HEK293 (cell line): Measurements from ENCODE around the gene ZAP70.

Experiments
- CTCF ChIA-PET: fragments of 350-600 bp; formaldehyde crosslinking; extraction: SDS; loops from one replicate; lab custom pipeline; 2021; ENCODE audit warnings: antibody characterized with exemption; lab: Yijun Ruan, JAX
- POLR2A ChIA-PET: fragments of 300-600 bp; formaldehyde crosslinking; extraction: SDS; loops from one replicate; lab custom pipeline; 2020; ENCODE audit warnings: antibody characterized with exemption, inconsistent platforms; lab: Yijun Ruan, JAX
- H3K27ac ChIP-seq: fragments of 200-500 bp; sonication (Bioruptor generic); 2 replicates; pipeline ENCODE4 v1.5.1; 2014; ENCODE audit warnings: low read depth, low read length, control low read depth, inconsistent platforms; ENCODE audit errors: extremely low read depth
- H3K36me3 ChIP-seq, 2 experiments: fragments of 200-500 bp in 1 of 2; sonication (Bioruptor generic) in 1 of 2; 1 replicate in 1 of 2; 2 replicates in 1 of 2; pipeline ENCODE4 v1.5.1; 2014 to 2017; ENCODE audit warnings: inconsistent platforms in 2 of 2, low read length in 2 of 2; ENCODE audit not compliant: control insufficient read depth in 2 of 2, insufficient read depth in 1 of 2
- H3K4me1 ChIP-seq: fragments of 200-500 bp; sonication (Bioruptor generic); 2 replicates; pipeline ENCODE4 v1.5.1; 2014; ENCODE audit warnings: mild to moderate bottlenecking, low read length, inconsistent platforms; ENCODE audit not compliant: control insufficient read depth, insufficient read depth
- H3K4me3 ChIP-seq: 2 replicates; pipeline ENCODE4 v1.5.1; 2011; ENCODE audit warnings: low read depth, mild to moderate bottlenecking, control low read depth, low read length, moderate library complexity
- H3K9me3 ChIP-seq: fragments of 200-500 bp; sonication (Bioruptor generic); 2 replicates; pipeline ENCODE4 v1.5.1; 2014; ENCODE audit warnings: low read depth, low read length, inconsistent platforms; ENCODE audit not compliant: control insufficient read depth, insufficient read depth
- KLF10 ChIP-seq: fragments of 450-650 bp; IDR thresholded peaks from 2 replicates; pipeline ENCODE4 v1.5.1; 2018; ENCODE audit warnings: missing biosample characterization, mild to moderate bottlenecking, missing genetic modification characterization
- MZF1 ChIP-seq: fragments of 450-650 bp; formaldehyde crosslinking; IDR thresholded peaks from 2 replicates; pipeline ENCODE4 v1.5.1; 2017; ENCODE audit warnings: missing biosample characterization, missing genetic modification characterization, borderline replicate concordance
- PRDM6 ChIP-seq: fragments of 450-650 bp; formaldehyde crosslinking; IDR thresholded peaks from 2 replicates; pipeline ENCODE4 v1.5.1; 2017; ENCODE audit warnings: missing biosample characterization, missing genetic modification characterization
- SP7 ChIP-seq: fragments of 450-650 bp; formaldehyde crosslinking; IDR thresholded peaks from 2 replicates; pipeline ENCODE4 v1.5.1; 2016; ENCODE audit warnings: missing biosample characterization, missing genetic modification characterization
- ZFP37 ChIP-seq: fragments of 450-650 bp; formaldehyde crosslinking; IDR thresholded peaks from 2 replicates; pipeline ENCODE4 v1.5.1; 2016; ENCODE audit warnings: missing biosample characterization, missing genetic modification characterization
- ZNF146 ChIP-seq: fragments of 450-650 bp; formaldehyde crosslinking; IDR thresholded peaks from 2 replicates; pipeline ENCODE4 v1.5.1; 2016; ENCODE audit warnings: missing biosample characterization, missing genetic modification characterization
- ZNF155 ChIP-seq: fragments of 450-650 bp; formaldehyde crosslinking; IDR thresholded peaks from 2 replicates; pipeline ENCODE4 v1.5.1; 2016; ENCODE audit warnings: missing biosample characterization, missing genetic modification characterization
- ZNF214 ChIP-seq: fragments of 450-650 bp; formaldehyde crosslinking; IDR thresholded peaks from 2 replicates; pipeline ENCODE4 v1.5.1; 2017; ENCODE audit warnings: missing biosample characterization, mild to moderate bottlenecking, missing genetic modification characterization, borderline replicate concordance
- ZNF223 ChIP-seq: fragments of 450-650 bp; formaldehyde crosslinking; IDR thresholded peaks from 2 replicates; pipeline ENCODE4 v1.5.1; 2016; ENCODE audit warnings: missing biosample characterization, missing genetic modification characterization
- ZNF266 ChIP-seq: fragments of 450-650 bp; formaldehyde crosslinking; IDR thresholded peaks from 2 replicates; pipeline ENCODE4 v1.5.1; 2016; ENCODE audit warnings: missing biosample characterization, missing genetic modification characterization, low read depth
- ZNF354C ChIP-seq: fragments of 450-650 bp; formaldehyde crosslinking; IDR thresholded peaks from 2 replicates; pipeline ENCODE4 v1.5.1; 2016; ENCODE audit warnings: missing biosample characterization, missing genetic modification characterization, low read depth, borderline replicate concordance
- ZNF585B ChIP-seq: fragments of 450-650 bp; formaldehyde crosslinking; IDR thresholded peaks from 2 replicates; pipeline ENCODE4 v1.5.1; 2016; ENCODE audit warnings: missing biosample characterization, missing genetic modification characterization
- ZNF654 ChIP-seq: fragments of 450-650 bp; formaldehyde crosslinking; IDR thresholded peaks from 2 replicates; pipeline ENCODE4 v1.5.1; 2016; ENCODE audit warnings: low read depth, missing biosample characterization, missing genetic modification characterization
- TF ChIP-seq, protein P1 (sequence below): fragments of 450-650 bp; formaldehyde crosslinking; IDR thresholded peaks from 2 replicates; pipeline ENCODE4 v1.5.1; 2016; ENCODE audit warnings: missing biosample characterization, missing genetic modification characterization
- TF ChIP-seq, protein P2 (sequence below): fragments of 450-650 bp; formaldehyde crosslinking; conservative IDR thresholded peaks from 2 replicates; pipeline ENCODE4 v1.5.1; 2016; ENCODE audit warnings: low read depth, missing biosample characterization, missing genetic modification characterization

The ZAP70 gene

GRCh38 chr2:97699765-97700444 lies 13.5 kb upstream of the ZAP70 start:
- Histone ChIP-seq H3K27ac (no peak overlapping the region), H3K9me3 (no peaks in the 10 kb centered on the region), H3K4me3 (no peak overlapping the region), H3K4me1 (no peaks in the 10 kb centered on the region), H3K36me3 (no peaks in the 10 kb centered on the region)
- no peak for TF ChIP-seq SP7 (tag by site-specific recombination)
- TF ChIP-seq ZNF654 (tag by site-specific recombination), result peak; percentile 17; the same call in 1 of the 2 replicates
- POLR2A ChIA-PET, result interaction anchor here (0.6 to 1.5 kb wide), 2 partner anchors 109 to 268 kb away, joined by 5 to 8 read pairs; no protein-coding TSS in a partner anchor
- CTCF ChIA-PET, result interaction anchor here (0.6 to 7.4 kb wide), 23 partner anchors 9 to 897 kb away, joined by 3 to 130 read pairs (median 4); partner anchors contain the start of genes ACTR1B and ANKRD36B

DNA sequence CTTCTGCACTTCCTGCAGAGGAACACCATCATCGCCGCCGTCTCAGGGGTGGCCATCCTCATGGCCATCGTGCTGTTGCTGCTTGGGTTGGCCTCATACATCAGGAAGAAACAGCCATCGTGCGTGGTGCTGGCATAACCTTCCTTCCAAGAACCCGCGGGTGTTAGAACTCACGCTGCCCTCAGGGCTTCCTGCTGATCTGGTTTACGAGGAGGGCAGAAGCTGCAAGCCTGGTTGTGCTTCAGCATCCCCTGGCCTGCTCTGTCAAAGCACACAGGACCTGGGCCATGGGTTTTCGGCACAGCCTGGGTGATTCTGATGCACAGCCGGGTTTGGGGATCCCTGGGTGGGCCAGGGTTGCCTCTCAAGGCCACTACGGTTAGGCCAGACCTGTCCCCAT lies 12.2 kb upstream of the ZAP70 start:
- Histone ChIP-seq H3K4me1 (no peaks in the 10 kb centered on the region), H3K9me3 (no peaks in the 10 kb centered on the region), H3K36me3 (no peaks in the 10 kb centered on the region), H3K4me3 (no peak overlapping the region), H3K27ac (no peak overlapping the region)
- TF ChIP-seq ZNF155, result no peak
- ChIA-PET CTCF (interaction anchor here (0.6 to 7.4 kb wide), 6 partner anchors 8 to 684 kb away, joined by 3 to 130 read pairs (median 29); partner anchors contain the start of gene ANKRD36B), POLR2A (no interaction called here)

GRCh38 chr2:97701851-97702465 lies 11.4 kb upstream of the ZAP70 start:
- Histone ChIP-seq H3K36me3 (no peaks in the 10 kb centered on the region), H3K4me3 (no peak overlapping the region), H3K4me1 (no peaks in the 10 kb centered on the region), H3K9me3 (no peaks in the 10 kb centered on the region), H3K27ac (no peak overlapping the region)
- POLR2A ChIA-PET, result no interaction called here
- CTCF ChIA-PET, result interaction anchor here (0.6 to 7.4 kb wide), 5 partner anchors 8 to 111 kb away, joined by 3 to 130 read pairs (median 16); partner anchors contain the start of gene ANKRD36B
- no peak for TF ChIP-seq ZNF354C (tag by site-specific recombination)

GRCh38 chr2:97702731-97703470 lies 10.5 kb upstream of the ZAP70 start:
- Histone ChIP-seq H3K27ac (no peak overlapping the region), H3K4me3 (no peak overlapping the region), H3K4me1 (no peaks in the 10 kb centered on the region), H3K36me3 (no peaks in the 10 kb centered on the region), H3K9me3 (no peaks in the 10 kb centered on the region)
- POLR2A ChIA-PET, result no interaction called here
- CTCF ChIA-PET, result interaction anchor here (5.2 kb wide), 1 partner anchor 7 kb away, joined by 42 read pairs; no protein-coding TSS in a partner anchor
- TF ChIP-seq ZNF585B (no peak), PRDM6 (tag by site-specific recombination) (no peak), ZNF214 (tag by site-specific recombination) (no peak), ZFP37 (no peak), ZNF223 (tag by site-specific recombination) (no peak), ZNF654 (tag by site-specific recombination) (no peak), ZNF146 (tag by site-specific recombination) (no peak), ZNF266 (tag by site-specific recombination) (no peak), KLF10 (tag by site-specific recombination) (no peak), MZF1 (no peak)
- TF ChIP-seq, protein P1, sequence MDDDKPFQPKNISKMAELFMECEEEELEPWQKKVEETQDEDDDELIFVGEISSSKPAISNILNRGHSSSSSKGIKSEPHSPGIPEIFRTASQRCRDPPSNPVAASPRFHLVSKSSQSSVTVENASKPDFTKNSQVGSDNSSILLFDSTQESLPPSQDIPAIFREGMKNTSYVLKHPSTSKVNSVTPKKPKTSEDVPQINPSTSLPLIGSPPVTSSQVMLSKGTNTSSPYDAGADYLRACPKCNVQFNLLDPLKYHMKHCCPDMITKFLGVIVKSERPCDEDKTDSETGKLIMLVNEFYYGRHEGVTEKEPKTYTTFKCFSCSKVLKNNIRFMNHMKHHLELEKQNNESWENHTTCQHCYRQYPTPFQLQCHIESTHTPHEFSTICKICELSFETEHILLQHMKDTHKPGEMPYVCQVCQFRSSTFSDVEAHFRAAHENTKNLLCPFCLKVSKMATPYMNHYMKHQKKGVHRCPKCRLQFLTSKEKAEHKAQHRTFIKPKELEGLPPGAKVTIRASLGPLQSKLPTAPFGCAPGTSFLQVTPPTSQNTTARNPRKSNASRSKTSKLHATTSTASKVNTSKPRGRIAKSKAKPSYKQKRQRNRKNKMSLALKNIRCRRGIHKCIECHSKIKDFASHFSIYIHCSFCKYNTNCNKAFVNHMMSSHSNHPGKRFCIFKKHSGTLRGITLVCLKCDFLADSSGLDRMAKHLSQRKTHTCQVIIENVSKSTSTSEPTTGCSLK (tag by site-specific recombination), result no peak
- TF ChIP-seq, protein P2, sequence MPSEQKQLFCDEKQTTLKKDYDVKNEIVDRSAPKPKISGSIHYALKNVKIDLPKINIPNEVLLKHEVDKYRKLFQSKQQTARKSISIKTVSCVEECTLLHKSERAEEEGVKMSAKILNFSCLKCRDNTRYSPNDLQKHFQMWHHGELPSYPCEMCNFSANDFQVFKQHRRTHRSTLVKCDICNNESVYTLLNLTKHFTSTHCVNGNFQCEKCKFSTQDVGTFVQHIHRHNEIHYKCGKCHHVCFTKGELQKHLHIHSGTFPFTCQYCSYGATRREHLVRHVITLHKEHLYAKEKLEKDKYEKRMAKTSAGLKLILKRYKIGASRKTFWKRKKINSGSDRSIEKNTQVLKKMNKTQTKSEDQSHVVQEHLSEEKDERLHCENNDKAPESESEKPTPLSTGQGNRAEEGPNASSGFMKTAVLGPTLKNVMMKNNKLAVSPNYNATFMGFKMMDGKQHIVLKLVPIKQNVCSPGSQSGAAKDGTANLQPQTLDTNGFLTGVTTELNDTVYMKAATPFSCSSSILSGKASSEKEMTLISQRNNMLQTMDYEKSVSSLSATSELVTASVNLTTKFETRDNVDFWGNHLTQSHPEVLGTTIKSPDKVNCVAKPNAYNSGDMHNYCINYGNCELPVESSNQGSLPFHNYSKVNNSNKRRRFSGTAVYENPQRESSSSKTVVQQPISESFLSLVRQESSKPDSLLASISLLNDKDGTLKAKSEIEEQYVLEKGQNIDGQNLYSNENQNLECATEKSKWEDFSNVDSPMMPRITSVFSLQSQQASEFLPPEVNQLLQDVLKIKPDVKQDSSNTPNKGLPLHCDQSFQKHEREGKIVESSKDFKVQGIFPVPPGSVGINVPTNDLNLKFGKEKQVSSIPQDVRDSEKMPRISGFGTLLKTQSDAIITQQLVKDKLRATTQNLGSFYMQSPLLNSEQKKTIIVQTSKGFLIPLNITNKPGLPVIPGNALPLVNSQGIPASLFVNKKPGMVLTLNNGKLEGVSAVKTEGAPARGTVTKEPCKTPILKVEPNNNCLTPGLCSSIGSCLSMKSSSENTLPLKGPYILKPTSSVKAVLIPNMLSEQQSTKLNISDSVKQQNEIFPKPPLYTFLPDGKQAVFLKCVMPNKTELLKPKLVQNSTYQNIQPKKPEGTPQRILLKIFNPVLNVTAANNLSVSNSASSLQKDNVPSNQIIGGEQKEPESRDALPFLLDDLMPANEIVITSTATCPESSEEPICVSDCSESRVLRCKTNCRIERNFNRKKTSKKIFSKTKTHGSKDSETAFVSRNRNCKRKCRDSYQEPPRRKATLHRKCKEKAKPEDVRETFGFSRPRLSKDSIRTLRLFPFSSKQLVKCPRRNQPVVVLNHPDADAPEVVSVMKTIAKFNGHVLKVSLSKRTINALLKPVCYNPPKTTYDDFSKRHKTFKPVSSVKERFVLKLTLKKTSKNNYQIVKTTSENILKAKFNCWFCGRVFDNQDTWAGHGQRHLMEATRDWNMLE (tag by site-specific recombination), result no peak
